IMR-90 (cell line): ENCODE data around the gene ANKRD44. TPM values are rescaled to one million over a fixed set of nuclear protein-coding genes. Genes with fewer than 3 reads are reported as not detected.

Experiments used
- ATAC-seq: fragments of 200-7000 bp; cut with Tn5 transposase; 2 replicates; pipeline ENCODE4 v1.9.1; 2020; ENCODE audit warnings: low read depth, mild to moderate bottlenecking, moderate library complexity
- BruUV-seq: library from RNA; stranded (reverse); fragments of 400-500 nt; replicated peaks from 2 replicates; lab custom pipeline; 2021; lab: Mats Ljungman, UMichigan
- CTCF ChIA-PET: fragments of 300-600 bp; formaldehyde crosslinking; extraction: SDS; loops from one replicate; lab custom pipeline; 2021; ENCODE audit warnings: antibody characterized with exemption; lab: Yijun Ruan, JAX
- POLR2A ChIA-PET: fragments of 300-600 bp; sonication (Branson Sonifier 250); formaldehyde crosslinking; loops from one replicate; lab custom pipeline; 2022; ENCODE audit warnings: antibody characterized with exemption; ENCODE audit not compliant: unreplicated experiment; lab: Charles Lee
- DNase-seq: peaks from one replicate; pipeline ENCODE4 v3.0.0; 2013
- H2AFZ ChIP-seq: replicated peaks from 2 replicates; pipeline ENCODE3; 2013; ENCODE audit warnings: low read length, mild to moderate bottlenecking; ENCODE audit not compliant: poor library complexity
- H2AK5ac ChIP-seq: 2 replicates; pipeline ENCODE4 v1.6.1; 2013; ENCODE audit warnings: low read depth, low read length, inconsistent platforms
- H2AK9ac ChIP-seq: replicated peaks from 2 replicates; pipeline ENCODE3; 2013; ENCODE audit warnings: mild to moderate bottlenecking, low read depth, low read length, moderate library complexity; ENCODE audit not compliant: poor library complexity
- H2BK120ac ChIP-seq: 2 replicates; pipeline ENCODE4 v1.6.1; 2013; ENCODE audit warnings: low read depth, low read length, inconsistent platforms
- H2BK15ac ChIP-seq: 3 replicates; pipeline ENCODE4 v1.6.1; 2013; ENCODE audit warnings: low read depth, low read length, inconsistent platforms
- H2BK20ac ChIP-seq: 2 replicates; pipeline ENCODE4 v1.6.1; 2013; ENCODE audit warnings: low read depth, mild to moderate bottlenecking, inconsistent platforms, low read length, moderate library complexity
- H2BK5ac ChIP-seq: 2 replicates; pipeline ENCODE4 v1.6.1; 2013; ENCODE audit warnings: mild to moderate bottlenecking, low read depth, low read length, inconsistent platforms; ENCODE audit not compliant: poor library complexity, severe bottlenecking
- H3K14ac ChIP-seq: replicated peaks from 2 replicates; pipeline ENCODE4 v1.6.1; 2013; ENCODE audit warnings: low read depth, low read length, inconsistent platforms
- H3K18ac ChIP-seq: 2 replicates; pipeline ENCODE4 v1.6.1; 2013; ENCODE audit warnings: low read depth, low read length, control low read depth
- H3K23ac ChIP-seq: 2 replicates; pipeline ENCODE4 v1.6.1; 2013; ENCODE audit warnings: low read depth, low read length, inconsistent platforms
- H3K27ac ChIP-seq: 2 replicates; pipeline ENCODE4 v1.5.1; 2013; ENCODE audit warnings: mild to moderate bottlenecking, control low read depth, low read length; ENCODE audit not compliant: insufficient read depth
- H3K27me3 ChIP-seq: 2 replicates; pipeline ENCODE4 v1.6.1; 2013; ENCODE audit warnings: low read length; ENCODE audit not compliant: control insufficient read depth, insufficient read depth
- H3K36me3 ChIP-seq: 2 replicates; pipeline ENCODE4 v1.6.1; 2013; ENCODE audit warnings: low read length, mixed read lengths; ENCODE audit not compliant: control insufficient read depth, insufficient read depth
- H3K4ac ChIP-seq: 2 replicates; pipeline ENCODE4 v1.6.1; 2013; ENCODE audit warnings: low read depth, low read length, inconsistent platforms
- H3K4me1 ChIP-seq: 2 replicates; pipeline ENCODE4 v1.6.1; 2013; ENCODE audit warnings: low read length, mixed read lengths; ENCODE audit not compliant: control insufficient read depth, insufficient read depth
- H3K4me2 ChIP-seq: 2 replicates; pipeline ENCODE4 v1.6.1; 2013; ENCODE audit warnings: low read depth, mild to moderate bottlenecking, control low read depth, low read length, moderate library complexity
- H3K4me3 ChIP-seq: 2 replicates; pipeline ENCODE4 v1.5.1; 2013; ENCODE audit warnings: low read depth, mild to moderate bottlenecking, control low read depth, low read length, moderate library complexity; ENCODE audit not compliant: insufficient read depth
- H3K56ac ChIP-seq: 2 replicates; pipeline ENCODE4 v1.6.1; 2013; ENCODE audit warnings: low read length, inconsistent platforms; ENCODE audit not compliant: insufficient read depth; ENCODE audit errors: extremely low read depth
- H3K79me1 ChIP-seq, 2 experiments: 2 replicates each; pipeline ENCODE4 v1.6.1; 2013; ENCODE audit warnings: low read length in 2 of 2, inconsistent platforms in 1 of 2, low read depth in 1 of 2
- H3K9ac ChIP-seq: 2 replicates; pipeline ENCODE4 v1.6.1; 2013; ENCODE audit warnings: low read depth, low read length, control low read depth
- H3K9me1 ChIP-seq: 2 replicates; pipeline ENCODE4 v1.6.1; 2013; ENCODE audit warnings: low read length, inconsistent platforms; ENCODE audit not compliant: insufficient read depth
- H3K9me3 ChIP-seq: 2 replicates; pipeline ENCODE4 v1.6.1; 2013; ENCODE audit warnings: low read length; ENCODE audit not compliant: control insufficient read depth, insufficient read depth
- H4K20me1 ChIP-seq: 2 replicates; pipeline ENCODE4 v1.6.1; 2013; ENCODE audit warnings: low read length, inconsistent platforms; ENCODE audit not compliant: insufficient read depth
- H4K5ac ChIP-seq: 2 replicates; pipeline ENCODE4 v1.6.1; 2013; ENCODE audit warnings: mild to moderate bottlenecking, low read depth, low read length, control low read depth
- H4K8ac ChIP-seq, 2 experiments: 2 replicates each; pipeline ENCODE4 v1.6.1; 2013; ENCODE audit warnings: low read depth in 2 of 2, low read length in 2 of 2, control low read depth in 1 of 2, inconsistent platforms in 1 of 2
- H4K91ac ChIP-seq: 2 replicates; pipeline ENCODE4 v1.6.1; 2013; ENCODE audit warnings: low read depth, low read length, inconsistent platforms; ENCODE audit not compliant: insufficient read depth
- CHD1 ChIP-seq: IDR thresholded peaks from 2 replicates; pipeline ENCODE4 v1.6.1; 2012; ENCODE audit warnings: low read depth, low read length, improper control_type of control experiment
- ELK1 ChIP-seq: fragments of 150-350 bp; IDR thresholded peaks from 2 replicates; pipeline ENCODE4 v1.6.1; 2016; ENCODE audit warnings: low read depth, mild to moderate bottlenecking, low read length, moderate library complexity, borderline replicate concordance
- FOS ChIP-seq: fragments of 150-350 bp; IDR thresholded peaks from 2 replicates; pipeline ENCODE4 v1.6.1; 2016; ENCODE audit warnings: low read depth, low read length
- MAZ ChIP-seq: IDR thresholded peaks from 2 replicates; pipeline ENCODE4 v1.6.1; 2012; ENCODE audit warnings: low read depth, mild to moderate bottlenecking, low read length, improper control_type of control experiment, moderate library complexity, borderline replicate concordance
- MXI1 ChIP-seq: IDR thresholded peaks from 2 replicates; pipeline ENCODE4 v1.6.1; 2012; ENCODE audit warnings: low read depth, mild to moderate bottlenecking, low read length, moderate library complexity, borderline replicate concordance
- RAD21 ChIP-seq: IDR thresholded peaks from 2 replicates; pipeline ENCODE4 v1.6.1; 2012; ENCODE audit warnings: low read length, improper control_type of control experiment
- USF2 ChIP-seq: fragments of 150-350 bp; IDR thresholded peaks from 2 replicates; pipeline ENCODE4 v1.6.1; 2017; ENCODE audit warnings: mild to moderate bottlenecking, antibody characterized with exemption, low read length, low read depth
- WGBS, 2 experiments: methylation state at CpG; one replicate each; pipeline versions ENCODE4 v1.1.5 to v1.1.7; 2013; ENCODE audit warnings: missing lambda C conversion rate in 2 of 2; ENCODE audit not compliant: insufficient read length in 1 of 2; ENCODE audit errors: extremely low coverage in 2 of 2; 5-methylcytosine and 5-hydroxymethylcytosine counted together
- dilution Hi-C: fragments of 300-500 bp; cut with HindIII; formaldehyde crosslinking; loops from one replicate; pipeline ENCODE4 v1.14.3; 2018; ENCODE audit warnings: low sequenced_read_pairs; ENCODE audit not compliant: unreplicated experiment
- in situ Hi-C: fragments of 300-500 bp; cut with MboI; formaldehyde crosslinking; loops from 3 replicates; pipeline ENCODE4 v1.14.3; 2019; ENCODE audit warnings: low sequenced_read_pairs, inconsistent platforms, mixed read lengths
- intact Hi-C: fragments of 100-400 bp; cut with micrococcal nuclease; formaldehyde crosslinking; loops from 2 replicates; pipeline ENCODE4 v1.10.0; 2022
- polyA plus RNA-seq, 3 experiments: library from polyadenylated mRNA; depleted of rRNA; stranded (reverse); fragments of >200 nt; gene quantifications; 2 replicates each; pipeline ENCODE4 v1.2.3, GENCODE V29; 2012; ENCODE audit warnings: low replicate concordance in 1 of 3
- total RNA-seq: library from RNA; depleted of rRNA; stranded (reverse); fragments of >200 nt; gene quantifications from 2 replicates; pipeline ENCODE4 v1.2.3, GENCODE V29; 2012

The ANKRD44 gene
- total and polyA plus RNA-seq, 2 of the 4 experiments (the other 2 are of a cell fraction): 5.2 to 15.6 TPM

GRCh38 chr2:197306696-197307040 lies 3.9 kb downstream of the ANKRD44 start:
- no peak overlapping the region for H3K14ac ChIP-seq
- no peak overlapping the region for H4K5ac ChIP-seq
- ATAC-seq (no peak), DNase-seq (no peak)
- no peaks in the 10 kb centered on the region for H3K27me3 ChIP-seq
- H2AK9ac ChIP-seq: no peak overlapping the region
- dilution Hi-C loops: no loop called here
- TF ChIP-seq MXI1 (no peak), ELK1 (no peak), CHD1 (no peak), FOS (no peak), MAZ (no peak), USF2 (no peak), RAD21 (no peak)
- no peak overlapping the region for H4K91ac ChIP-seq
- H3K18ac ChIP-seq: no peak overlapping the region
- no peaks in the 10 kb centered on the region for H4K20me1 ChIP-seq
- no peak overlapping the region for H3K23ac ChIP-seq
- H3K56ac ChIP-seq: no peak overlapping the region
- ChIA-PET CTCF (interaction anchor here (1.1 kb wide), 1 partner anchor 115 kb away, joined by 3 read pairs; no protein-coding TSS in a partner anchor), POLR2A (no interaction called here)
- H3K4me3 ChIP-seq: no peak overlapping the region
- intact Hi-C loops: no loop called here
- no peaks in the 10 kb centered on the region for H3K9me3 ChIP-seq
- no peak overlapping the region for H2BK5ac ChIP-seq
- in situ Hi-C loops: no loop called here
- H3K9me1 ChIP-seq: no peaks in the 10 kb centered on the region
- no peak overlapping the region for H2BK15ac ChIP-seq
- peaks cover 7% of the 10 kb centered on the region for H3K4me1 ChIP-seq
- no peak overlapping the region for H3K9ac ChIP-seq
- H2BK120ac ChIP-seq: no peak overlapping the region
- no TSS peak for BruUV-seq
- H2BK20ac ChIP-seq: no peak overlapping the region
- no peaks in the 10 kb centered on the region for H3K36me3 ChIP-seq
- no peak overlapping the region for H2AK5ac ChIP-seq
- whole genome bisulfite sequencing, 2 experiments: no CpG with 5 or more reads among the region's 3 CpGs
- H3K4me2 ChIP-seq: no peak overlapping the region
- H3K79me1 ChIP-seq: peaks cover 0 to 13% of the 10 kb centered on the region in 2 experiments; a peak in 2 of 4 replicates
- H3K4ac ChIP-seq: no peak overlapping the region
- no peak overlapping the region for H3K27ac ChIP-seq
- no peak overlapping the region for H2AFZ ChIP-seq
- H4K8ac ChIP-seq: no peak overlapping the region
